RKO (cell line): Measurements from ENCODE around the gene KMT5B.
A peak's percentile ranks its signal among the peaks of the same experiment; 100 is the strongest.

Source experiments
- DNase-seq: peaks from one replicate; pipeline ENCODE4 v3.0.0-alpha.2; 2016; ENCODE audit warnings: low spot score

Gene KMT5B

DNA sequence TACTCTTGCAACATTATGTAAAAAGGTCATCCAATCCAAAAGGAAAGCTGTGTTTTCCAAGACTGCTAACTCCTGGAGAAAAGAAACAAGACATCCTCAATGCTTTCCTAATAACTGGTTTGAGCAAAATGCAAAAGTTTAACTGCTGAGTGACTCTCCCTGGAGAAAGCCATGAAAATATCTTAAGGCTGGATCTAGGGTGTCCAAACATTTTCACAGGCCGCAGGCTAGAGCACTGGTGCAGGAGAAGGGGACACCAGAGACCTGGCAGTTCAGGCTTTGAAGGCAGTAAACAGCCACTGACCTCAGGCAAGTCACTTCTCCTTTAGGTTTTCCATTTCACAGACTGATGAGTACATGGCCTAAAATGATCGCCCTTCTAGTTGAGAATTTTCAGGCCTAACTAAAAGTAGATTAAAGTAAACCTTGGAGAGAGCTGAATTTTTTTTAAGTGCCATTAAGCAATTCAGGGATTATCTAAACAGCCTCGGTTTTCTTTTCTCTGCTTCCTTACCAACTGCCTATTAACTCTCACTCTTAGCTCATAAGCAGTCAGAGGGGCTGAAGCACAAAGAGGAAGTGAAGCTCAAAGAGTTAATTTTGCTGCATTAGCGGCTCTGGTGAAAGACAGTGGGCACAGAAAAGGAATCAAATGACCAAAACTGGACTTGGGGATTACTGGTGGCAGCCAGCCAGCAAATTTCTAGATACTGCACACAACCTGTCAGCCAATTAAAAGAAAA lies 94.2 kb downstream of the KMT5B start:
- peak; percentile 33 for DNase-seq

GRCh38 chr11:68117853-68118470 lies 95.1 kb downstream of the KMT5B start:
- no peak for DNase-seq

DNA sequence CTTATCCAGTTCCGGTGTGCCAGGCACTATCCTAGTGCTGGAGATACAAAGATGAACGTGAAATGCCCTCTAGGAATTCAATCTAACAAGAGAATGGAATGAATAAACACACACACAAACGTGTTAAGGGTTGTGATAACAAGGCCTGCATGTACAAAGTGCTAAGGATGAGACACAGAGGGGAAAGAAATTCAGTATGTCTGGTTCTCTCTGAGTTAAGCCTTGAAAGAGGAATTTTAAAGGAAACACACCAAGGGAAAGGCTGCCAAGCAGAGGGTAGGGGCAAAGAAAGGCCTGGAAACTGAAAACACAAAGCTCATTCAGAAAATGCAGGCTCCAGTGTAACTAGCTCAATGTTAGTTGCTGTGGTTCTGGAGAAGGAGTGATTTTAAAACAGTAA lies 96.1 kb downstream of the KMT5B start:
- no peak for DNase-seq

- no peak for DNase-seq
These were observed 97.0 kb downstream of the KMT5B start for GRCh38 chr11:68116126-68116525.

GRCh38 chr11:68115285-68115684 lies 97.8 kb downstream of the KMT5B start:
- DNase-seq, result no peak

GRCh38 chr11:68113986-68114385 lies 99.1 kb downstream of the KMT5B start:
- no peak for DNase-seq

- DNase-seq, result no peak
These were observed 105.4 kb downstream of the KMT5B start for GRCh38 chr11:68107689-68108088.

DNA sequence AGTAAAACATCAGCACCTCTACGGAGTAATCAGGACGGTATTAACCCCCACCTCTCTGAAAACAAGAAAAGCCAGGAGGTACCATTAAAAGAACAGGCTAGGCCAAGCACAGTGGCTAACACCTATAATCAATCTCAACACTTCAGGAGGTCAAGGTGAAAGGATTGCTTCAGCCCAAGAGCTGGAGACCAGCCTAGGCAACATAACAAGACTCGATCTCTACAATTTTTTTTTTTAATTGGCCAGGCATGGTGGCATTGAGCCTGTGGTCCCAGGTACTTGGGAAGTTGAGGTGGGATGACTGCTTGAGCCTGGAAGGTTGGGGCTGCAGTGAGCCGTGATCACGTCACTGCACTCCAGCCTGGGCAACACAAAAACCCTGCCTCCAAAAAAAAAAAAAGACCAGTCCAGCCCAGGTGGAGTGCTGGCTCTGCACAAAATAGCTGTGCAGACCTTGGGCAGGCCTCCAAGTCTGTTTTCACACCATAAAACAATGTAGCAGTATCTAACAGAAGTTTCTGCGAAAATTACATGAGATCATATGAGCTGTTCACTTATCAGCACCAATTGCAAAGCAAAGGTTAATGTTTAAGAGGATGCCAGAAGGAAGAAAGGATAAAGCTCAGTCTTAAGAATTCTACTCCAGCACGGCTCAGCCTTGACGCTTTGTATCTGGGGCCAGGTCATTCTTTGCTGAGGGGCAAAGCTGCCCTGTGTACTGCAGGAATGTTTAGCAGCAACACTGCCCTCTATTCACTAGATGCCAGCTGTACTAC lies 106.7 kb downstream of the KMT5B start:
- no peak for DNase-seq
